Neural progenitor cell (in vitro differentiated cells): ENCODE results near the gene MYO10.

Experiments used
- CTCF ChIP-seq: fragments of 200-600 bp; sonication (generic); IDR thresholded peaks from 2 replicates; pipeline ENCODE4 v1.5.1; 2017; ENCODE audit warnings: antibody characterized with exemption, mild to moderate bottlenecking
- EZH2 ChIP-seq: fragments of 200-600 bp; sonication (generic); IDR thresholded peaks from 2 replicates; pipeline ENCODE4 v1.6.1; 2017; ENCODE audit warnings: antibody characterized with exemption, mild to moderate bottlenecking, moderate library complexity
- EZH2phosphoT487 ChIP-seq: fragments of 200-600 bp; sonication (generic); IDR thresholded peaks from 2 replicates; pipeline ENCODE4 v1.6.1; 2017; ENCODE audit warnings: antibody characterized with exemption

DNA sequence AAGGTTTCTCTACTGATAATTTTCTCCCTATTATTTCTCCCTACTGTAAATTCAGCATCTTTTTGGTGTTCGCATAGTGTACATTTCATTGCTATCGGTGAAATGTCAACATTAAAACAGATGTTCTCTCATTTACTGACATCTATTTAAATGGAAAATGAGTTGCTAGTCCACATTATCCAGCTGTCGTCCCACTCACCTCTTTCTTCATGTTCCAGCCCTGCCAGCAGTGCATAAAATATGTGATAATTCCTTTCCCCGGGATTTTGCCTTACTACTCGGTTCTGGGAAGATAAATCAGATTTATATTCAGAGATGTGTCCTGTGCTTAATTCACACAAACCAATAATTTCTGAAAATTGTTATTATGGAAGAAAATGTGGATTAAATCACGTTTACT lies 155.8 kb downstream of the MYO10 start:
- no peak for TF ChIP-seq CTCF
- no peak for TF ChIP-seq EZH2phosphoT487
- TF ChIP-seq EZH2 = no peak
